GM12874 (cell line): Measurements from ENCODE around the gene NT5E.

Experiments used
- CTCF ChIP-seq: IDR thresholded peaks from 2 replicates; pipeline ENCODE4 v1.5.1; 2011; ENCODE audit warnings: low read depth, mild to moderate bottlenecking, control low read depth, low read length, moderate library complexity; ENCODE audit not compliant: insufficient read depth

The NT5E gene

GRCh38 chr6:85405175-85405852 is 44.6 kb upstream of the NT5E start:
- no peak for TF ChIP-seq CTCF

- no peak for TF ChIP-seq CTCF
These were observed 44.1 kb upstream of the NT5E start for GRCh38 chr6:85405853-85406198.

GRCh38 chr6:85406641-85407075 is 43.2 kb upstream of the NT5E start:
- TF ChIP-seq CTCF, result no peak

- no peak for TF ChIP-seq CTCF
These were observed 41.8 kb upstream of the NT5E start for GRCh38 chr6:85408039-85408438.

GRCh38 chr6:85412911-85413430 is 36.9 kb upstream of the NT5E start:
- TF ChIP-seq CTCF, result no peak

- TF ChIP-seq CTCF, result no peak
These were observed 33.8 kb upstream of the NT5E start for GRCh38 chr6:85416049-85416448.

- no peak for TF ChIP-seq CTCF
These were observed 33.1 kb upstream of the NT5E start for GRCh38 chr6:85416766-85417165.
